Measurements from ENCODE around the gene ISG15. TPM values are rescaled to one million over a fixed set of nuclear protein-coding genes. Genes with fewer than 3 reads are reported as not detected.

The ISG15 gene
- total RNA-seq, 1 experiment from 2014 or later = 140 TPM

DNA sequence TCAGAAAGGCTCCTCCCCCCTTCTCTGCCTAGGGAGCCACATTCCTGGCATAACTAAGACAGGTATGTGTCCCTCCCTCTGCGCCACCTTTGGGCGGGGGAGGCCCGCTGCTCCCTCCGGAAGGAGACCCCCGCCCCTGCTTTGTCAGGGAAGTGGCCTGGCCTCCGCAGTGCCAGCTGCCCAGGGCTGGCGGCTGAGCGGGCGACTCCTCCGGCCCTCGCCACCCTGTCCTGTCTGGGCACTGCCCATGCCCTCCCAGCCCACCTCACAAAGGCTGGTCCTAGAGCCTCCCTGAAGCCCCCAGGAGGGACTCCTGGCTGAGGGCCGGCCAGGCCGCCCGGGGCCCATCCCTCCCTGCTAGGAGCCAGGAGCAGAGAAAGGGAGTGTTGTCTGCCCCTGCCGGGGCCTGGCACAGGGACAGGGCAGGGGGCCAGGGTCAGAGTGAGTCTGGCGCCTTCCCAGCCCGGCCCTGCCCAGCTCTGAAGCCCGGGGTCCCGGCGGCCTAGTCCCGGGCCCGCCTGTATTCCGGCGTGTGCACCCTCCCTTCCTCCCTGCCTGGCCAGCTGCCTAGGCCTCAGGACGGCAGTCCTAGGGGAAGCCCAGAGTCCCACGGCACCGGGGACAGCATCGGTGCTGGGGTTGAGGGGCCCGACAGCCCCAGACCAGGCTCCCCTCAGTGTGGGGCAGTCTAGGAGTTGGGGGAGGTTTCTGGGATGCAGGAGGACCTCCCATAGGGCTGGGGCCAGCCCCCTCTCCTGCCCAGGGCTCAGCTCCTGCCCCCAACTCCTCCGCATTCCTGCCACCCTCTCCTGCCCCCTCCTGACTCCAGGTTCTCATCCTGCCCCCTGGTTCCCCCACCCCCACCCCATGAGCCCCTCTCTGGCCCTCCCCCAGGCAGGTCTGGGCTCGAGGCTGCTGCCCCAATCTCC, 11.7 kb downstream of the ISG15 start (continued):
- no peak for TF ChIP-seq CTCF (IDR thresholded peaks at IDR 0.05 in 2 of 3, conservative IDR thresholded peaks at IDR 0.05 in 1 of 3; ENCODE audit: borderline replicate concordance in 1 of 3, insufficient read depth in 1 of 3, low read depth in 2 of 3, low read length in 2 of 3)
- TF ChIP-seq, protein P1, sequence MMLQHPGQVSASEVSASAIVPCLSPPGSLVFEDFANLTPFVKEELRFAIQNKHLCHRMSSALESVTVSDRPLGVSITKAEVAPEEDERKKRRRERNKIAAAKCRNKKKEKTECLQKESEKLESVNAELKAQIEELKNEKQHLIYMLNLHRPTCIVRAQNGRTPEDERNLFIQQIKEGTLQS (IDR thresholded peaks at IDR 0.05) = no peak

GRCh38 chr1:1025730-1026129, 12.4 kb downstream of the ISG15 start:
- Histone ChIP-seq H3K9me2 (ENCODE audit: insufficient read depth) (no peaks in the 10 kb centered on the region), H3K9me3 (ENCODE audit: control insufficient read depth in 1 of 2, insufficient read depth in 1 of 2, low read depth in 1 of 2, low read length in 2 of 2) (no peaks in the 10 kb centered on the region), H4K20me1 (ENCODE audit: insufficient read depth) (no peaks in the 10 kb centered on the region), H2AFZ (ENCODE audit: low read depth, low read length, poor library complexity, severe bottlenecking) (no peak overlapping the region), H3K4me1 (ENCODE audit: control insufficient read depth in 1 of 2, insufficient read depth in 2 of 2, low read length in 2 of 2) (peaks cover 33 to 52% of the 10 kb centered on the region in 2 experiments), H3K4me3 (replicated peaks in 1 of 2; ENCODE audit: low read depth in 1 of 2, low read length in 2 of 2) (no peak overlapping the region), H3K79me2 (ENCODE audit: insufficient read depth, low read length) (peaks cover 78% of the 10 kb centered on the region), H3K27ac (ENCODE audit: low read depth, low read length) (no peak overlapping the region; the same call in 1 of the 2 replicates), H3K4me2 (ENCODE audit: low read length) (no peak overlapping the region), H3K36me3 (ENCODE audit: control insufficient read depth in 1 of 2, insufficient read depth in 2 of 2, low read length in 2 of 2) (peaks cover 0 to 23% of the 10 kb centered on the region in 2 experiments; a peak in 2 of 4 replicates), H3K9ac (ENCODE audit: low read length) (no peak overlapping the region), H3K27me3 (ENCODE audit: insufficient read depth, low read length) (no peaks in the 10 kb centered on the region)
- CTCF ChIA-PET = no interaction called here
- BruUV-seq (replicated peaks) = no TSS peak
- no peak for DNase-seq (ENCODE audit: low read depth, low spot score)
- POLR2A ChIA-PET = no interaction called here
- RAD21 ChIA-PET (ENCODE audit: low non-redundant PET in 1 of 2, low total read pairs in 2 of 2, uncharacterized antibody in 2 of 2, unreplicated experiment in 2 of 2) = no interaction called here
- intact Hi-C loops (cut with micrococcal nuclease) = no loop called here
- no peak for ATAC-seq
- TF ChIP-seq, protein P1 (IDR thresholded peaks at IDR 0.05) = no peak
- TF ChIP-seq, protein P2, sequence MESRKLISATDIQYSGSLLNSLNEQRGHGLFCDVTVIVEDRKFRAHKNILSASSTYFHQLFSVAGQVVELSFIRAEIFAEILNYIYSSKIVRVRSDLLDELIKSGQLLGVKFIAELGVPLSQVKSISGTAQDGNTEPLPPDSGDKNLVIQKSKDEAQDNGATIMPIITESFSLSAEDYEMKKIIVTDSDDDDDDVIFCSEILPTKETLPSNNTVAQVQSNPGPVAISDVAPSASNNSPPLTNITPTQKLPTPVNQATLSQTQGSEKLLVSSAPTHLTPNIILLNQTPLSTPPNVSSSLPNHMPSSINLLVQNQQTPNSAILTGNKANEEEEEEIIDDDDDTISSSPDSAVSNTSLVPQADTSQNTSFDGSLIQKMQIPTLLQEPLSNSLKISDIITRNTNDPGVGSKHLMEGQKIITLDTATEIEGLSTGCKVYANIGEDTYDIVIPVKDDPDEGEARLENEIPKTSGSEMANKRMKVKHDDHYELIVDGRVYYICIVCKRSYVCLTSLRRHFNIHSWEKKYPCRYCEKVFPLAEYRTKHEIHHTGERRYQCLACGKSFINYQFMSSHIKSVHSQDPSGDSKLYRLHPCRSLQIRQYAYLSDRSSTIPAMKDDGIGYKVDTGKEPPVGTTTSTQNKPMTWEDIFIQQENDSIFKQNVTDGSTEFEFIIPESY (IDR thresholded peaks at IDR 0.05; ENCODE audit: extremely low read depth, insufficient replicate concordance, low read length) = no peak
- TF ChIP-seq EZH2 (IDR thresholded peaks at IDR 0.05) (no peak), REST (IDR thresholded peaks at IDR 0.05; ENCODE audit: low read depth) (no peak), SIN3A (IDR thresholded peaks at IDR 0.05; ENCODE audit: low read depth) (no peak), ZNF274 (IDR thresholded peaks at IDR 0.05; ENCODE audit: low read depth, low read length) (no peak), FOSL1 (IDR thresholded peaks at IDR 0.05; ENCODE audit: low read depth) (no peak), RAD21 (IDR thresholded peaks at IDR 0.05; ENCODE audit: low read depth) (no peak), POLR2A (IDR thresholded peaks at IDR 0.05; ENCODE audit: borderline replicate concordance, extremely low read depth, insufficient read depth, insufficient read length) (no peak), ZFX (IDR thresholded peaks at IDR 0.05) (no peak), CEBPB (IDR thresholded peaks at IDR 0.05; ENCODE audit: low read depth) (no peak), EGR1 (IDR thresholded peaks at IDR 0.05; ENCODE audit: low read depth) (no peak)
